Mesodermal cell (in vitro differentiated cells): ENCODE data around the gene LAIR1.

Source experiments
- H3K27ac ChIP-seq: 2 replicates; pipeline ENCODE4 v1.7.0; 2013; ENCODE audit warnings: mild to moderate bottlenecking, low read depth, low read length, moderate library complexity; ENCODE audit not compliant: severe bottlenecking
- H3K36me3 ChIP-seq: 2 replicates; pipeline ENCODE4 v1.7.1; 2013; ENCODE audit warnings: mild to moderate bottlenecking, low read length, moderate library complexity; ENCODE audit not compliant: control insufficient read depth, insufficient read depth
- H3K4me1 ChIP-seq: one replicate; pipeline ENCODE4 v1.7.1; 2013; ENCODE audit warnings: mild to moderate bottlenecking, low read length; ENCODE audit not compliant: insufficient read depth, control insufficient read depth, poor library complexity, severe bottlenecking
- H3K4me3 ChIP-seq: 2 replicates; pipeline ENCODE4 v1.7.0; 2013; ENCODE audit warnings: low read length, control low read depth, mild to moderate bottlenecking; ENCODE audit not compliant: insufficient read depth, poor library complexity, severe bottlenecking; ENCODE audit errors: extremely low read depth
- H3K9me3 ChIP-seq: 2 replicates; pipeline ENCODE4 v1.7.1; 2013; ENCODE audit warnings: mild to moderate bottlenecking, low read length, moderate library complexity; ENCODE audit not compliant: control insufficient read depth
- WGBS, 2 experiments: methylation state at CpG; one replicate each; pipeline ENCODE4 v1.1.5; 2013; ENCODE audit warnings: missing lambda C conversion rate in 2 of 2; ENCODE audit not compliant: insufficient coverage in 2 of 2; 5-methylcytosine and 5-hydroxymethylcytosine counted together

Gene LAIR1

DNA sequence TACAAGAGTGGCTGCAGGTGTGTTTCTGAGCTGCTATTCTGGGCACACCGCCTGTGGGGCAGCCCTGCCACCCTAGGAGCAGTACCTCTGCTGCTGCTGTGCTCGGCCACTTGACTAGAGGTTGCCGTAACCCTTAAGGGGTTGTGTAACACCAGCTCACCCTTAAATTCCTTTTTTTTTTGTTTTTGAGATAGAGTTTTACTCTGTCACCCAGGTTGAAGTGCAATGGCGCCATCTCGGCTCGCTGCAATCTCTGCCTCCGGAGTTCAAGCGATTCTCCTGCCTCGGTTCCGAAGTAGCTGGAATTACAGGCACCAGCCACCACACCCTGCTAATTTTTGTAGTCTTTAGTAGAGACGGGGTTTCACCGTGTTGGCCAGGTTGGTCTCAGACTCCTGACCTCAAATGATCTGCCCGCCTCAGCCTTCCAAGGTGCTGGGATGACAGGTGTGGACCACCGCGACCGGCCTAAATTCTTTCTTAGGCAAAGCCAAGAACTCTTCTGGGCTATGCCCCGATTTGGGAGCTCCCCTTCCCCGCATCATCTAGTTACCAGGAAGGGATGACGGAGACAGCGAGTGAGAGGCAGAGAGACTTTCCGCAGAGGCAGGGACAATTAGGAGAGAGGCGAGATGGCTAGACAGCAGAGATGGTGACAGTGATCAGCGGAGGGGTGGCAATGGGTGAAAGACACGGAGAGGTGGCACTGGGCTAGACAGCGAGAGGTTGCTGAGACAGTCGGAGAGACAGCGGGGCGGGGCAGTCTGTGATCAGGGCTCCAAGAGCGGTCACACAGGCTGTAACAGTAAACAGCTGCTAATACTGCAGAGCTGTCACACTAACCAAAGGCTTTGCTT lies 47.4 kb downstream of the LAIR1 start:
- peaks cover 4% of the 10 kb centered on the region for H3K9me3 ChIP-seq
- no peaks in the 10 kb centered on the region for H3K4me1 ChIP-seq
- no peak overlapping the region for H3K4me3 ChIP-seq
- no peak overlapping the region for H3K27ac ChIP-seq
- 89 to 94% methylated on average over 20 to 26 of the region's 29 CpGs for WGBS, 2 experiments
- no peaks in the 10 kb centered on the region for H3K36me3 ChIP-seq

DNA sequence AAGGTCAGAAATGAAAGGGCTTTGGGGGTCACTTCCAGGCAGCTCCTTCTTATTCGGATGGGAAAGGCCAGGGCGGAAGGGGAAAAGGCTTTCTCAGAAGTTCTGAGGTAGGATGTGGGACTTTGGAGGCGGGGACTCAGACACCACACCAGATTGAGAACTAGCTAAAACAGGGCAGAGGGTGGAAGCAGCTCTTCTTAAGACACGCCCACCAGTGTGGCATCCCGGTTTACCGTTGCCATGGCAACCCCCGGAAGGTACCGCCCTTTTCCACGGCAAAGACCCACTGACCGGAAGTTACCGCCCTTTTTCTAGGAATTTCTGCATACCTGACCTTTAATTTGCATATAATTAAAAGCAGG lies 48.0 kb downstream of the LAIR1 start:
- WGBS, 2 experiments: 76 to 80% methylated on average over 7 to 10 of the region's 11 CpGs
- H3K27ac ChIP-seq: no peak overlapping the region
- no peaks in the 10 kb centered on the region for H3K4me1 ChIP-seq
- H3K36me3 ChIP-seq: no peaks in the 10 kb centered on the region
- peaks cover 2% of the 10 kb centered on the region for H3K9me3 ChIP-seq
- H3K4me3 ChIP-seq: no peak overlapping the region

DNA sequence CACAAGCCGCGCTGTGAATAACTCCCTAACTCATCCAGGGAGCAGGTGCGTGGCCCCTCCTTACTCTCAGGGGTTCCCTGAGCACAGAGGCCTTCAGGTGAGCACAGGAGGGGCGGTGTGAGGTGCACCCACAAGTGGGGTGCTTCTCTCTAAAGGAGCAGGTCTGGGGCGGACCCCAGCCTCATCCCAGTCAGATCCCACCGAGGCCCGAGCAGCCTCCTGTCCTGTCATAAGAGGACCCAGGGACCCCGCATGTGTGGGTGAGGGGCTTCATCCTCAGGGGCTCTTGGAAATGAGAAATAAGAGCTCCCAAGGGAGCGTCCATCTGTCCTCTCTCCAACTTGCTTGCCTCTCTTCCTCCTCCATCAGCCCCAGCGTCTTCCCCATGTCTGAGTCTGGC lies 48.8 kb downstream of the LAIR1 start:
- Histone ChIP-seq H3K4me3 (no peak overlapping the region), H3K9me3 (no peaks in the 10 kb centered on the region), H3K36me3 (no peaks in the 10 kb centered on the region), H3K27ac (no peak overlapping the region), H3K4me1 (no peaks in the 10 kb centered on the region)
- 94 to 95% methylated on average over 6 of the region's 10 CpGs for WGBS, 2 experiments

DNA sequence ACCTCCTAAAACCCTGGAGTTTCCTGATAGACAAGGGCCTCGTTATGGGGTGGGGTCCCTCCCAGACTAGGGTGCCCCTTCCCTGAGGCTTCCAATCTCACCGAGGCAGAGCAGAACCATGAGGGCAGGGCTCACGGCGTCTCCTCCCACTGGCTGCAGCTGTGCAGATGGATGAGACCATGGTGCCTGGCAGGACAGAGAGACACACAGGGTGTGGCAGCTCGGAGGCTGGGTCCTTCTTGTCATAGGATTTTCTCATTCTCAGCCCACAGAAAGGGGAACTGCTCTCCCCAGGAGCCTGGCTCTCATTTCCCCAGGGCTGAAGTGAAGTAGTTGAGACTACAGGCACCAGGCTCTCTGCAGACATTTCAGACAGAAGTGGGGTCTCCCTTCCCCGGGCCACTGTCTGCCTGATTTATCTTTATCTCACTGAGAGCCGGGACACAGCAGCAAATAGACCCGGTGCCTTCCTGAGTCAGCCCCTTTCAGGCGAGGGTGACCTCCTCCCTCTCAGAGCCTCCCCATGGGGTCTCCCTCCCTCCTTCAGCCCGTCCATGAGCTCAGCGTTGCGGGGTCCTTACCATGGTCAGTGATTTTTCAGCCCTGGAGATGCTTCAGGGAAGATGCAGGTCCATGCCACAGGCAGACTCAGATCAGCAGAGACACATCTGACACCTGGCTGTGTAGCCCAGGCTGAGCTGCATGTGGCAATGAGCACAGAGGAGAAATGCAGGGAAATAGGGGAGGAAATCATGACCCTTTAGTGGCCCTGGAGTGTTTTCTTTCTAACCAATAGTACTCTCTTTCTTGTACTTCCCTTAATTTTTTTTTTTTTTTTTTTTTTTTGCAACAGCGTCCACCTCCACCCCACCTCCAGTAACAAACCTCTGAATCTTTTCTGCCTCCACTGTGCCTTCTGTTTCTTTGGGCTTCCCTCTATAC lies 52.0 kb downstream of the LAIR1 start, which contains the start of gene LILRA5:
Gene LILRA5 (minus strand): TSS at position 731 of the 942 bp plus-strand sequence. CDS start 147 bp downstream, at position 584.
- no peaks in the 10 kb centered on the region for H3K4me1 ChIP-seq
- H3K4me3 ChIP-seq: no peak within 1 kb of the TSS
- WGBS, 2 experiments: 50 to 66% methylated on average over 10 to 12 of the region's 13 CpGs
- H3K9me3 ChIP-seq: no peaks in the 10 kb centered on the region
- no peaks in the 10 kb centered on the region for H3K36me3 ChIP-seq
- no peak within 1 kb of the TSS for H3K27ac ChIP-seq

DNA sequence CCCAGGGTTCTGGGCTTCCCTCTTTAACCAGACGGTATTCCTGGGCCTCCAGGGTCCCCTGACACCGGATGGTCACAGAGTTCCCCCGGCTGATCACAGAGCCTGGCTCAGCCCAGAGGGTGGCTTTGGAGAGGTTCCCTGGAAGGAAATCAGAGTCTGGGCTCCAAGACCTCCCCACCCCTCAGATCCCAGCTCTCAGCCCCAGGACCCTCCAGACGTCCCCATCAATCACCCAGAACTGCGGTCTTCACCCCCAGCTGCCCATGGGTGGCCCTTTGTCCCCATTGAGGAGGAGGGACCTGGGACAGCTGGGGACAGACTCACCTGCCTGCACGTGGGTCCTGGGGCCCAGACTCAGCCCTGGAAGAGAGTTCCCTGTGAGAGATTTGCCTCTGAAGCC lies 52.7 kb downstream of the LAIR1 start:
- Histone ChIP-seq H3K4me3 (no peak overlapping the region), H3K36me3 (no peaks in the 10 kb centered on the region), H3K4me1 (no peaks in the 10 kb centered on the region), H3K27ac (no peak overlapping the region), H3K9me3 (no peaks in the 10 kb centered on the region)
- WGBS, 2 experiments: 59 to 80% methylated on average over 3 of the region's 6 CpGs

DNA sequence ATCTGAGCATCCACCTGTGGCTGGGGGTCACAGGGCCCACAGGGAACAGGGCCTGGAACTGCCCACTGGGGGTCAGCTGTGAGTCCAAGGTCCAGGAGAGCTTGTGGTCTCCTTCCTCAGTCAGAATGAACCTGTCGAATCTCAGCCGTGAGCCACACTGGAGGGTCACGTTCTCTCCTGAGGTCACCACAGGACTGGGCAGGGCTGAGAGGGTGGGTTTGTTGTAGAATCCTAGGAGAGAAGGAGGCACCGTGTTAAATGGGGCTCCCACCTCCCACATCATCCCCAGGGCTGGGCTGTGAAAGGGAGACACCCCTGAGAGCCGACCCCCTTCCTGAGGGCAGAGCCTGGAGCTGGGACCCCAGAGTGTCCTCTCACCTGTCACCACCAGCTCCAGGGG lies 53.2 kb downstream of the LAIR1 start:
- 40% methylated on average over 1 of the region's 5 CpGs; no CpG with 5 or more reads in 1 of the 2 experiments for WGBS, 2 experiments
- Histone ChIP-seq H3K9me3 (no peaks in the 10 kb centered on the region), H3K4me3 (no peak overlapping the region), H3K27ac (no peak overlapping the region), H3K4me1 (no peaks in the 10 kb centered on the region), H3K36me3 (no peaks in the 10 kb centered on the region)

DNA sequence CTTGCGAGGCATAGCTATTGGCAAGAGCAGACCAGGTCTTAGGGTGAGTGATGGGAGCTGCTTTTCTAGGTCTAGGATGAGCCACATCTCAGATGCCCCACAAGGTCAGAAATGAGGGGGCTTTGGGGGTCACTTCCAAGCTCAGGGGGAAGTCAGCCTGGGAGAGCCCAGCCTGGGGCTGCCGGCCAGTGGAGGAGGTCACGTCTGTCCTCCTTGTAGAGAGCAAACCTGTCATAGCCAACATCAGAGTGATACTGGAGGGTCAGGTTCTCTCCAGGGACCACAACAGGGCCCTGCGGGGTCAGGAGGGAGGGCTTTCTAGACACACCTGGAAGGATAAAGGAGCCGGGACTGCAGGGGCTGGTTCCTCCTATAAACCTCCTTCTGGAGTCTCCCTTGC lies 54.2 kb downstream of the LAIR1 start:
- H3K4me3 ChIP-seq: no peak overlapping the region
- H3K27ac ChIP-seq: no peak overlapping the region
- no peaks in the 10 kb centered on the region for H3K4me1 ChIP-seq
- no peaks in the 10 kb centered on the region for H3K9me3 ChIP-seq
- WGBS, 2 experiments: 59 to 71% methylated on average over 4 to 5 of the region's 5 CpGs
- no peaks in the 10 kb centered on the region for H3K36me3 ChIP-seq

DNA sequence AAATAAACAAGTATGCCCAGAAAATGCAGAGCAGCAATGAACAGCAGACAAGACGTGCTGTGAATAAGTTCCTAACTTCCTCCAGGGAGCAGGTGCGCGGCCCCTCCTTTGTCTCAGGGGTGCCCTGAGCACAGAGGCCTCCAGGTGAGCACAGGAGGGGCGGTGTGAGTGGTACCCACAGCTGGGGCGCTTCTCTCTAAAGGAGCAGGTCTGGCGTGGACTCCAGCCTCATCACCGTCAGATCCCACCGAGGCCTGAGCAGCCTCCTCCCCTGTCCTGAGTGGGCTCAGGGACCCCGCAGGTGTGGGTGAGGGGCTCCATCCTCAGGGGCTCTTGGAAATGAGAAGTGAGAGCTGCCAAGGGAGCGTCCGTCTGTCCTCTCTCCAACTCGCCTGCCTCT lies 54.9 kb downstream of the LAIR1 start:
- Histone ChIP-seq H3K9me3 (no peaks in the 10 kb centered on the region), H3K4me1 (no peaks in the 10 kb centered on the region), H3K27ac (no peak overlapping the region), H3K36me3 (no peaks in the 10 kb centered on the region), H3K4me3 (no peak overlapping the region)
- WGBS, 2 experiments: 82 to 86% methylated on average over 5 to 7 of the region's 12 CpGs

DNA sequence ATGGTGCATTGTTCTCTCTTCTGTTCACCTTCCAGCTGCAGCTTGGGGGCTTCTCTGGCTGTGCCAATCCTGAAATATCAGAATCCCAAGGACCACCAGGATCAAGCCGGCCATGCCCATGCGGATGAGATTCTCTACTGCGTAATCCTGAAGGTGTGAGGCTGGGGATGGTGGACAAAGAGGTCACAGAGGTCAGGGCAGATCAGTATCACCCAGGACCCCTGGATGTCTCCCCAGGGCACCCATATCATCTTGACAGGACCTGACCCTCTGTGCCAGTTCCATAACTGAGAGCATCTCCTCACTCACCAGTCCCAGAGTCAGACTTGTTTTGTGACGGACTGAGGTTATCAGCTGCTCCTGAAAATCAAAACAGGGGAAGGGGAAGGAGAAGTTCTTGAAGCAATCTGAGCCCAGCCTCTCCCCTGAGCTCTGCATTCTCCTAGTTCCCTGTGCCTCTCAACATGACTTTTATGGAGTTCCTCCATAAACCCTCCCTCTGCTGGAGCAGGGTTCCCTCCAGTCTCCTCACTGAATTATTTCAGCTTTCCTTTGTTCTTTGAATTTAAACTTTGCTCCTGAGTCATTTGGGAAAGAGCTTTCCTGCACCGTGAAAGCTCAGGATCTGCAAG lies 57.2 kb downstream of the LAIR1 start:
- H3K36me3 ChIP-seq: no peaks in the 10 kb centered on the region
- WGBS, 2 experiments: 50 to 80% methylated on average over 1 to 4 of the region's 5 CpGs
- no peaks in the 10 kb centered on the region for H3K9me3 ChIP-seq
- no peak overlapping the region for H3K27ac ChIP-seq
- no peak overlapping the region for H3K4me3 ChIP-seq
- H3K4me1 ChIP-seq: no peaks in the 10 kb centered on the region

DNA sequence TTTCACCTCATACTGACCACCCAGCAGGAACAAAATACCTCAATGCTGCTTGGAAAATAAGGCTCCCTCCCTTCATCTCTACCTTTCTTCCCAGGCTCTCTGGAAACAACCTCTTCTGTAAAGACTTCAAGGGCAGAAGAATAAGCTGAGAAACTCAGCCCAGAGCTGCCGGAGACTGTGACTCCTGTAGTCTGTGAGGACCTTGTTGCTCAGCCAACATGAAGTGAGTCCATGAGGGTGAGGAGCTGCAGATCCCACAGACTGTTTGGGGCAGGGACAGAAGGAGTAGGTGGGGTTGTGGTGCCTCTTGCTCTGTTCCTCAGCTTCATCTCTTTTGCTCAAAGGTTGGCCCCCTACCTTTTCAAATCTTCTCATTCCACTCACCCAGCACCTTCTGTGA lies 59.6 kb downstream of the LAIR1 start:
- Histone ChIP-seq H3K4me3 (no peak overlapping the region), H3K9me3 (no peaks in the 10 kb centered on the region), H3K27ac (no peak overlapping the region), H3K36me3 (no peaks in the 10 kb centered on the region), H3K4me1 (no peaks in the 10 kb centered on the region)
- WGBS, 2 experiments: 50 to 86% methylated on average over 1 of the region's 1 CpG
